Smooth muscle cell (in vitro differentiated cells): ENCODE results near the gene PWWP2B. TPM values are rescaled to one million over a fixed set of nuclear protein-coding genes. Genes with fewer than 3 reads are reported as not detected.

ENCODE experiments used
- DNase-seq: peaks from one replicate; lab custom pipeline; 2025; ENCODE audit not compliant: unreplicated experiment; lab: John Stamatoyannopoulos, UW
- H2AFZ ChIP-seq: fragments of 200-600 bp; sonication (generic); 2 replicates; pipeline ENCODE4 v1.6.0; 2016; ENCODE audit warnings: antibody characterized with exemption, low read depth, mild to moderate bottlenecking
- H3F3A ChIP-seq: fragments of 200-600 bp; sonication (generic); 2 replicates; pipeline ENCODE4 v1.6.0; 2017; ENCODE audit warnings: antibody characterized with exemption, low read depth
- H3K27ac ChIP-seq: fragments of 200-600 bp; sonication (generic); 2 replicates; pipeline ENCODE4 v1.5.1; 2016; ENCODE audit warnings: low read depth, mild to moderate bottlenecking
- H3K27me3 ChIP-seq: fragments of 200-600 bp; sonication (generic); 2 replicates; pipeline ENCODE4 v1.6.1; 2016; ENCODE audit warnings: low read depth, mild to moderate bottlenecking
- H3K36me3 ChIP-seq: fragments of 200-600 bp; sonication (generic); 2 replicates; pipeline ENCODE4 v1.5.1; 2016; ENCODE audit warnings: low read depth
- H3K4me1 ChIP-seq: fragments of 200-600 bp; sonication (generic); 2 replicates; pipeline ENCODE4 v1.5.1; 2016; ENCODE audit warnings: low read depth
- H3K4me2 ChIP-seq: fragments of 200-600 bp; sonication (generic); 2 replicates; pipeline ENCODE4 v1.6.0; 2016; ENCODE audit warnings: mild to moderate bottlenecking
- H3K4me3 ChIP-seq: fragments of 200-600 bp; sonication (generic); 2 replicates; pipeline ENCODE4 v1.5.1; 2016; ENCODE audit warnings: mild to moderate bottlenecking
- H3K79me2 ChIP-seq: fragments of 200-600 bp; sonication (generic); 2 replicates; pipeline ENCODE4 v1.6.0; 2016; ENCODE audit warnings: low read depth, mild to moderate bottlenecking
- H3K9ac ChIP-seq: fragments of 200-600 bp; sonication (generic); 2 replicates; pipeline ENCODE4 v1.6.0; 2016; ENCODE audit warnings: low read depth
- H3K9me3 ChIP-seq: fragments of 200-600 bp; sonication (generic); replicated peaks from 2 replicates; pipeline ENCODE4 v1.5.1; 2016; ENCODE audit warnings: low read depth
- H4K20me1 ChIP-seq: fragments of 200-600 bp; sonication (generic); 2 replicates; pipeline ENCODE4 v1.6.0; 2016; ENCODE audit warnings: low read depth
- CTCF ChIP-seq: fragments of 200-600 bp; sonication (generic); IDR thresholded peaks from 2 replicates; pipeline ENCODE4 v1.5.1; 2017; ENCODE audit warnings: borderline replicate concordance, mild to moderate bottlenecking, antibody characterized with exemption; ENCODE audit not compliant: insufficient read depth, poor library complexity, severe bottlenecking
- WGBS: methylation state at CpG from one replicate; pipeline ENCODE4 v1.1.7; 2016; ENCODE audit warnings: low lambda C conversion rate; 5-methylcytosine and 5-hydroxymethylcytosine counted together
- polyA plus RNA-seq: library from polyadenylated mRNA; unstranded; fragments of >200 nt; fragmentation: Nextera tagmentation; extraction: Ambion mirVana; gene quantifications from 2 replicates; pipeline ENCODE4 v1.2.1, GENCODE V29; 2016
- total RNA-seq: library from RNA; depleted of rRNA; stranded (reverse); fragments of >200 nt; gene quantifications from 2 replicates; pipeline ENCODE4 v1.2.3, GENCODE V29; 2014

PWWP2B gene
- total and polyA plus RNA-seq, 2 experiments from 2014 or later: 8.3 to 13.2 TPM

- Histone ChIP-seq H3F3A (no peaks in the 10 kb centered on the region), H3K9me3 (no peaks in the 10 kb centered on the region), H3K9ac (no peak overlapping the region), H3K4me2 (no peak overlapping the region), H3K27me3 (no peaks in the 10 kb centered on the region), H3K4me3 (no peak overlapping the region), H3K36me3 (no peaks in the 10 kb centered on the region), H2AFZ (no peak overlapping the region), H3K27ac (no peak overlapping the region), H4K20me1 (peaks cover 59% of the 10 kb centered on the region), H3K79me2 (peaks cover 42% of the 10 kb centered on the region), H3K4me1 (peaks cover 14% of the 10 kb centered on the region)
- 94% methylated on average over 27 of the region's 27 CpGs for WGBS
- no peak for TF ChIP-seq CTCF
- no peak for DNase-seq
These were observed 2.4 kb downstream of the PWWP2B start for GRCh38 chr10:132399117-132400035.

DNA sequence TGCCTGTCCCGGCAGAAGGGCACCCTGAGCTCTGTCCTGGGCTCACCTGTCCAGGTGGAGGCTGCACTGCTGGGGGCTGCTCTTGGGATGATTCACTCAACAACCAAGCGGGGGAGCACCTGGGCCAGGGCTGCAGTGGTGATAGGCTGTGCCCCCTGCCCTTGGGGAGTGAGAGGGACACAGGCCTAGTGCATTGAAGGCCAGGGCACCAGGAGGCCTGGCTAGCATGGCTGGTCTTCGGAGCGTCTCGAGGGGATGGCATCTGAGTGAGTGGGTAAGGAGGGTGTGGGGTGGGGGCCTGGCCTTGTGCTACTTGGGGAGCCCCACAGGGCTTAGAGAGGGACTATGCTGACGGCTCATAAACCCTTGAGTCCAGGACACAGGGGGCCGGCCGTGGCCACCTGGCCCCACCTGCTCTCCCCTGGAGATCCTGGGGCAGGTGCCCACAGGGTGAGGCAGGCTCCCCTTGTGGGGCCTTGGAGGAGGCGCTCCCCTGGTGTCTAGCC, 3.1 kb downstream of the PWWP2B start:
- Histone ChIP-seq H3K4me3 (no peak overlapping the region), H3K4me1 (peaks cover 14% of the 10 kb centered on the region), H3K27me3 (no peaks in the 10 kb centered on the region), H4K20me1 (peaks cover 59% of the 10 kb centered on the region), H3K36me3 (no peaks in the 10 kb centered on the region), H3F3A (no peaks in the 10 kb centered on the region), H3K4me2 (no peak overlapping the region), H3K9me3 (no peaks in the 10 kb centered on the region), H3K27ac (no peak overlapping the region), H2AFZ (no peak overlapping the region), H3K9ac (no peak overlapping the region), H3K79me2 (peaks cover 44% of the 10 kb centered on the region)
- DNase-seq: no peak
- TF ChIP-seq CTCF: no peak
- 87% methylated on average over 8 of the region's 9 CpGs for WGBS

GRCh38 chr10:132400547-132401151, 3.6 kb downstream of the PWWP2B start:
- Histone ChIP-seq H3K36me3 (no peaks in the 10 kb centered on the region), H4K20me1 (peaks cover 59% of the 10 kb centered on the region), H2AFZ (no peak overlapping the region), H3K9me3 (no peaks in the 10 kb centered on the region), H3K4me2 (no peak overlapping the region), H3K4me3 (no peak overlapping the region), H3K27me3 (no peaks in the 10 kb centered on the region), H3K79me2 (peaks cover 48% of the 10 kb centered on the region), H3F3A (no peaks in the 10 kb centered on the region), H3K27ac (no peak overlapping the region), H3K4me1 (peaks cover 11% of the 10 kb centered on the region), H3K9ac (no peak overlapping the region)
- 79% methylated on average over 17 of the region's 17 CpGs for WGBS
- no peak for TF ChIP-seq CTCF
- DNase-seq: no peak
